HepG2 (cell line): ENCODE data around the gene FOSB. TPM values are rescaled to one million over a fixed set of nuclear protein-coding genes. Genes with fewer than 3 reads are reported as not detected.
A peak's percentile ranks its signal among the peaks of the same experiment; 100 is the strongest.

Experiments
- ATF2 ChIP-seq: sonication (generic); formaldehyde crosslinking; IDR thresholded peaks from 2 replicates; pipeline ENCODE4 v1.4.0; 2020; ENCODE audit warnings: missing genetic modification reagents
- ATRX ChIP-seq: sonication (generic); formaldehyde crosslinking; IDR thresholded peaks from 2 replicates; pipeline ENCODE4 v1.4.0; 2020; ENCODE audit warnings: missing genetic modification reagents, borderline replicate concordance
- FOXM1 ChIP-seq: sonication (generic); formaldehyde crosslinking; IDR thresholded peaks from 2 replicates; pipeline ENCODE4 v1.5.0; 2020; ENCODE audit warnings: missing genetic modification reagents
- GMEB1 ChIP-seq: sonication (generic); formaldehyde crosslinking; IDR thresholded peaks from 2 replicates; pipeline ENCODE4 v1.5.1; 2020; ENCODE audit warnings: missing genetic modification reagents, mild to moderate bottlenecking, borderline replicate concordance
- HNF4A ChIP-seq: sonication (generic); formaldehyde crosslinking; IDR thresholded peaks from 2 replicates; pipeline ENCODE4 v1.4.0; 2020; ENCODE audit warnings: missing genetic modification reagents
- JUNB ChIP-seq: sonication (generic); formaldehyde crosslinking; IDR thresholded peaks from 2 replicates; pipeline ENCODE4 v1.8.0; 2022; ENCODE audit warnings: missing genetic modification reagents, mild to moderate bottlenecking, borderline replicate concordance
- KAT2B ChIP-seq: fragments of 150-350 bp; IDR thresholded peaks from 2 replicates; pipeline ENCODE4 v1.6.1; 2014; ENCODE audit warnings: low read depth, low read length, borderline replicate concordance
- KAT7 ChIP-seq: IDR thresholded peaks from 2 replicates; pipeline ENCODE4 v1.6.1; 2018; ENCODE audit warnings: borderline replicate concordance, missing compliant biosample characterization
- MBD4 ChIP-seq: IDR thresholded peaks from 2 replicates; pipeline ENCODE4 v1.6.1; 2012; ENCODE audit warnings: low read length, inconsistent platforms, borderline replicate concordance
- NFYB ChIP-seq: sonication (generic); formaldehyde crosslinking; IDR thresholded peaks from 2 replicates; pipeline ENCODE4 v1.4.0; 2020; ENCODE audit warnings: missing genetic modification reagents
- PAWR ChIP-seq: sonication (generic); formaldehyde crosslinking; IDR thresholded peaks from 2 replicates; pipeline ENCODE4 v1.4.0; 2020; ENCODE audit warnings: missing genetic modification reagents, mild to moderate bottlenecking, borderline replicate concordance
- SOX13 ChIP-seq, 3 experiments: fragments of 450-650 bp in 1 of 3; sonication (generic) in 1 of 3; formaldehyde crosslinking in 1 of 3; IDR thresholded peaks in 2 of 3; conservative IDR thresholded peaks in 1 of 3; 2 replicates each; pipeline versions ENCODE4 v1.5.0 to v1.6.1; 2016 to 2020; ENCODE audit warnings: antibody characterized with exemption in 1 of 3, mild to moderate bottlenecking in 1 of 3, missing compliant biosample characterization in 1 of 3, missing genetic modification reagents in 1 of 3, moderate library complexity in 1 of 3
- TBP ChIP-seq: sonication (generic); formaldehyde crosslinking; IDR thresholded peaks from 2 replicates; pipeline ENCODE4 v1.5.0; 2020; ENCODE audit warnings: missing genetic modification reagents
- ZMYM2 ChIP-seq: sonication (generic); formaldehyde crosslinking; IDR thresholded peaks from 2 replicates; pipeline ENCODE4 v1.8.0; 2022; ENCODE audit warnings: mild to moderate bottlenecking, missing genetic modification reagents
- ZNF205 ChIP-seq: IDR thresholded peaks from 2 replicates; pipeline ENCODE4 v1.6.1; 2018; ENCODE audit warnings: missing biosample characterization, missing genetic modification reagents
- ZNF552 ChIP-seq: sonication (generic); formaldehyde crosslinking; IDR thresholded peaks from 2 replicates; pipeline ENCODE4 v1.9.0; 2022; ENCODE audit warnings: missing genetic modification reagents, mild to moderate bottlenecking, borderline replicate concordance
- polyA plus RNA-seq, 8 experiments: library from polyadenylated mRNA; depleted of rRNA in 3 of 8; stranded (reverse) in 7 of 8; unstranded in 1 of 8; fragments of >200 nt; fragmentation: Illumina TruSeq in 4 of 8; extraction: Trizol in 4 of 8; gene quantifications; 2 replicates each; pipeline versions ENCODE4 v1.2.1 to v1.2.3, GENCODE V29; 2011 to 2016; ENCODE audit warnings: low read depth in 4 of 8, missing spikeins in 1 of 8, mixed read lengths in 1 of 8; ENCODE audit not compliant: insufficient read depth in 1 of 8
- total RNA-seq, 5 experiments: library from RNA; depleted of rRNA; stranded (reverse); fragments of >200 nt; fragmentation: Illumina TruSeq; extraction: Trizol; gene quantifications; 2 replicates each; pipeline ENCODE4 v1.2.3, GENCODE V29; 2016; ENCODE audit warnings: low read depth in 1 of 5
- TF ChIP-seq, protein P1 (sequence below): sonication (generic); formaldehyde crosslinking; conservative IDR thresholded peaks from 2 replicates; pipeline ENCODE4 v1.4.0; 2020; ENCODE audit warnings: mild to moderate bottlenecking, missing genetic modification reagents, moderate library complexity
- TF ChIP-seq, protein P2 (sequence below): IDR thresholded peaks from 2 replicates; pipeline ENCODE4 v1.6.1; 2018; ENCODE audit warnings: missing genetic modification reagents
- TF ChIP-seq, protein P3 (sequence below): IDR thresholded peaks from 2 replicates; pipeline ENCODE4 v1.6.1; 2016

Gene FOSB
- total and polyA plus RNA-seq, 2 of the 13 experiments (the other 11 are each of a cell fraction or from before 2014, with no cell fraction given), result 2.8 to 6.0 TPM

DNA sequence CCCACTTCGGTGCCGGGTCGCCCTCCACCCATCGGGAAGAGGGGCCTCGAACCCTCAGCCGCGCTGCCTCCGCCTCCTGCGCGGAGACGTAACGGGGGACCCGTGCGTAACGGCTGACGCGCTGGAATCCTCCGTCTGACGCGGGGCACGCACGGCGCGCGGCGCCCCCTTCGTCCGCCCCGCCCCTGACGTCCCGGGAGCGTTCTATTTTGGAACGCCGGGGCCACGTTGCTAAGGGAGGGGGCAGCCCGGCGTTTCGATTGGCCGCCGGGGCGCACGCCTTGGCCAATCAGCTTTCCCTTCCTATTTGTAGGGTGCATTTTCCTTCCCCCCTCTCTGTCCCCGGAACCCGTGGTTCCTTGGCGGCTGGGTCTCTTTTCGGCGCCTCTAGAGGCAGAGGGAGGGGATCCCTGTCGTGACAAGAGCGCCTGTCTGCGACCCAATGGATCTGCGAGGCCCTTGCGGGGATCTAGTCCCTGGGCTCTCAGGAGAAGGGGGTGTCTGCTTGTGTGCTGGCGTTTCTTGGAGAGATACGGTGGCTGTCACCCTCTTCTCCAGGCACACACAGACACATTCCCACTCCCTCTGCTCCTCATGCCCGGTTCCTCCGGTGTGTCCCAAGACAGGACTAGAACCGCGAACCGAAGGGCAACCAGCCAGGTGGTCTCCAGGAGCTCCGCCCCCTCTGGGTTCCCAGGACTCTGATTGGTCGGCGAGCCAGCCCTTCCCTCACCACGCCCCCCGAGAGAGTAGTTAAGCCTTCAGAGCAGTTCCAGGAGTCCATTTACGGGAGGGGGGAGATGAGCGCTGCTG lies 1.5 kb downstream of the FOSB start (continued):
- TF ChIP-seq PAWR (CRISPR knock-in tag) (no peak), SOX13 (IDR thresholded peaks at IDR 0.05) (no peak), SOX13 (CRISPR knock-in tag; conservative IDR thresholded peaks at IDR 0.05 in 1 of 2, IDR thresholded peaks at IDR 0.05 in 1 of 2) (no peak), KAT2B (no peak), ATF2 (CRISPR knock-in tag) (peak; percentile 55; the same call in 1 of the 2 replicates), HNF4A (CRISPR knock-in tag) (peak; percentile 55), ZMYM2 (CRISPR knock-in tag) (no peak), ATRX (CRISPR knock-in tag) (no peak), NFYB (CRISPR knock-in tag) (peak; percentile 87), KAT7 (no peak), TBP (CRISPR knock-in tag) (peak; percentile 79; the same call in 1 of the 2 replicates), ZNF552 (no peak), MBD4 (no peak), GMEB1 (CRISPR knock-in tag) (peak; percentile 100), ZNF205 (CRISPR knock-in tag) (no peak; the same call in 1 of the 2 replicates), FOXM1 (CRISPR knock-in tag) (no peak), JUNB (CRISPR knock-in tag) (no peak)
- TF ChIP-seq, protein P1, sequence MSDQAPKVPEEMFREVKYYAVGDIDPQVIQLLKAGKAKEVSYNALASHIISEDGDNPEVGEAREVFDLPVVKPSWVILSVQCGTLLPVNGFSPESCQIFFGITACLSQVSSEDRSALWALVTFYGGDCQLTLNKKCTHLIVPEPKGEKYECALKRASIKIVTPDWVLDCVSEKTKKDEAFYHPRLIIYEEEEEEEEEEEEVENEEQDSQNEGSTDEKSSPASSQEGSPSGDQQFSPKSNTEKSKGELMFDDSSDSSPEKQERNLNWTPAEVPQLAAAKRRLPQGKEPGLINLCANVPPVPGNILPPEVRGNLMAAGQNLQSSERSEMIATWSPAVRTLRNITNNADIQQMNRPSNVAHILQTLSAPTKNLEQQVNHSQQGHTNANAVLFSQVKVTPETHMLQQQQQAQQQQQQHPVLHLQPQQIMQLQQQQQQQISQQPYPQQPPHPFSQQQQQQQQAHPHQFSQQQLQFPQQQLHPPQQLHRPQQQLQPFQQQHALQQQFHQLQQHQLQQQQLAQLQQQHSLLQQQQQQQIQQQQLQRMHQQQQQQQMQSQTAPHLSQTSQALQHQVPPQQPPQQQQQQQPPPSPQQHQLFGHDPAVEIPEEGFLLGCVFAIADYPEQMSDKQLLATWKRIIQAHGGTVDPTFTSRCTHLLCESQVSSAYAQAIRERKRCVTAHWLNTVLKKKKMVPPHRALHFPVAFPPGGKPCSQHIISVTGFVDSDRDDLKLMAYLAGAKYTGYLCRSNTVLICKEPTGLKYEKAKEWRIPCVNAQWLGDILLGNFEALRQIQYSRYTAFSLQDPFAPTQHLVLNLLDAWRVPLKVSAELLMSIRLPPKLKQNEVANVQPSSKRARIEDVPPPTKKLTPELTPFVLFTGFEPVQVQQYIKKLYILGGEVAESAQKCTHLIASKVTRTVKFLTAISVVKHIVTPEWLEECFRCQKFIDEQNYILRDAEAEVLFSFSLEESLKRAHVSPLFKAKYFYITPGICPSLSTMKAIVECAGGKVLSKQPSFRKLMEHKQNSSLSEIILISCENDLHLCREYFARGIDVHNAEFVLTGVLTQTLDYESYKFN (CRISPR knock-in tag), result peak; percentile 45
- TF ChIP-seq, protein P2, sequence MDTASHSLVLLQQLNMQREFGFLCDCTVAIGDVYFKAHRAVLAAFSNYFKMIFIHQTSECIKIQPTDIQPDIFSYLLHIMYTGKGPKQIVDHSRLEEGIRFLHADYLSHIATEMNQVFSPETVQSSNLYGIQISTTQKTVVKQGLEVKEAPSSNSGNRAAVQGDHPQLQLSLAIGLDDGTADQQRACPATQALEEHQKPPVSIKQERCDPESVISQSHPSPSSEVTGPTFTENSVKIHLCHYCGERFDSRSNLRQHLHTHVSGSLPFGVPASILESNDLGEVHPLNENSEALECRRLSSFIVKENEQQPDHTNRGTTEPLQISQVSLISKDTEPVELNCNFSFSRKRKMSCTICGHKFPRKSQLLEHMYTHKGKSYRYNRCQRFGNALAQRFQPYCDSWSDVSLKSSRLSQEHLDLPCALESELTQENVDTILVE (CRISPR knock-in tag), result 0 out of 2 replicates have a peak, but pooled peaks have one; percentile 74
- TF ChIP-seq, protein P3, sequence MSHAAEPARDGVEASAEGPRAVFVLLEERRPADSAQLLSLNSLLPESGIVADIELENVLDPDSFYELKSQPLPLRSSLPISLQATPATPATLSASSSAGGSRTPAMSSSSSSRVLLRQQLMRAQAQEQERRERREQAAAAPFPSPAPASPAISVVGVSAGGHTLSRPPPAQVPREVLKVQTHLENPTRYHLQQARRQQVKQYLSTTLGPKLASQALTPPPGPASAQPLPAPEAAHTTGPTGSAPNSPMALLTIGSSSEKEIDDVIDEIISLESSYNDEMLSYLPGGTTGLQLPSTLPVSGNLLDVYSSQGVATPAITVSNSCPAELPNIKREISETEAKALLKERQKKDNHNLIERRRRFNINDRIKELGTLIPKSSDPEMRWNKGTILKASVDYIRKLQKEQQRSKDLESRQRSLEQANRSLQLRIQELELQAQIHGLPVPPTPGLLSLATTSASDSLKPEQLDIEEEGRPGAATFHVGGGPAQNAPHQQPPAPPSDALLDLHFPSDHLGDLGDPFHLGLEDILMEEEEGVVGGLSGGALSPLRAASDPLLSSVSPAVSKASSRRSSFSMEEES (CRISPR knock-in tag), result no peak
